DMS 273 treated with DMSO at 0.1 percent for 48 hours (cell line): ENCODE data around the gene OTX2.

Source experiments
- DNase-seq: peaks from one replicate; lab custom pipeline; 2025; lab: John Stamatoyannopoulos, UW

The OTX2 gene

GRCh38 chr14:56810147-56810719, at the start of gene OTX2:
Gene OTX2, minus strand, starts transcription at chr14:56810479. Its CDS starts 5,023 bp downstream, at chr14:56805456.
- no peak for DNase-seq

GRCh38 chr14:56858422-56858821, 48.1 kb upstream of the OTX2 start:
- DNase-seq: no peak

DNA sequence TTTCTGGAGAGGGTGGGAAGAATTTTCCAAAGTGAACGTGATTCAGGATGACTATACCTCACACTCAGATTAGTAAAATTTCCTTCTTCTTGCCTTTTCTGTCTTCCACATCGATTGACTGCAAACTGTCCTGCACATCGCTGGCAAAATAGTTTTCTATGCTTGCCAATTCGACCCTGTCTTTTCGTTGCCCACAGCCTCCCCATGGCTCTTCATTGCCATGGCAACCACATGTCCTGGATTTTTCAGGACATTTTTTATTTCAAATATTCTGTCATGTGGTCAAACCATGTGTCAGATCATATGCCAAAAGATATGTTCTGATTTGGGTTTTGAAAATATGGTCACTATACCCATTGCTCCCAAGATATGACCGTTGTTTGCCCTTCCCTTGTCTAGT, 46.9 kb upstream of the OTX2 start:
- no peak for DNase-seq

- no peak for DNase-seq
Measured at GRCh38 chr14:56855891-56856461, 45.7 kb upstream of the OTX2 start.

GRCh38 chr14:56854325-56854724, 44.0 kb upstream of the OTX2 start:
- DNase-seq: no peak

GRCh38 chr14:56846970-56847930, 37.0 kb upstream of the OTX2 start:
- no peak for DNase-seq

- DNase-seq: no peak
Measured at GRCh38 chr14:56844406-56845002, 34.2 kb upstream of the OTX2 start.

- no peak for DNase-seq
Measured at GRCh38 chr14:56841611-56842010, 31.3 kb upstream of the OTX2 start.

DNA sequence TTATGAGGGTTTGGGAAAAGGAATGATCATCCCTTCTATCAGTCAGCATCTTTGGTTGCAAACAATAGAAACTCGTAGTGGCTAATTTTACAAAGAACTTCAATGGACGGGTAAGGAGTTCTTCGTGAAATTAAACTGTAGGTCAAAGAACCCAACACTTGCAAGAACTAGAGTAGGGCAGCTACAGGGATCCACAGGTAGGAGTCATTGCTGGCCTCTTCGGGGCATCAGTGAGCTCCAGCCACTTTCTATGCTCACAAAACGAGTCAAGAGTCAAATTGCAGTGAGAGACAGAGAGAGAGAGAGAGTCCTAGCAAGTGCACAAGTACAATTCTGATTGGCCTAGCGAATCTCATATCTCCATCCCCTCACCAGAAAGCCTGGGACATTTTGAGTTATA, 29.9 kb upstream of the OTX2 start:
- DNase-seq: no peak

GRCh38 chr14:56829151-56829550, 18.9 kb upstream of the OTX2 start:
- no peak for DNase-seq

GRCh38 chr14:56826214-56826613, 15.9 kb upstream of the OTX2 start:
- DNase-seq: no peak

DNA sequence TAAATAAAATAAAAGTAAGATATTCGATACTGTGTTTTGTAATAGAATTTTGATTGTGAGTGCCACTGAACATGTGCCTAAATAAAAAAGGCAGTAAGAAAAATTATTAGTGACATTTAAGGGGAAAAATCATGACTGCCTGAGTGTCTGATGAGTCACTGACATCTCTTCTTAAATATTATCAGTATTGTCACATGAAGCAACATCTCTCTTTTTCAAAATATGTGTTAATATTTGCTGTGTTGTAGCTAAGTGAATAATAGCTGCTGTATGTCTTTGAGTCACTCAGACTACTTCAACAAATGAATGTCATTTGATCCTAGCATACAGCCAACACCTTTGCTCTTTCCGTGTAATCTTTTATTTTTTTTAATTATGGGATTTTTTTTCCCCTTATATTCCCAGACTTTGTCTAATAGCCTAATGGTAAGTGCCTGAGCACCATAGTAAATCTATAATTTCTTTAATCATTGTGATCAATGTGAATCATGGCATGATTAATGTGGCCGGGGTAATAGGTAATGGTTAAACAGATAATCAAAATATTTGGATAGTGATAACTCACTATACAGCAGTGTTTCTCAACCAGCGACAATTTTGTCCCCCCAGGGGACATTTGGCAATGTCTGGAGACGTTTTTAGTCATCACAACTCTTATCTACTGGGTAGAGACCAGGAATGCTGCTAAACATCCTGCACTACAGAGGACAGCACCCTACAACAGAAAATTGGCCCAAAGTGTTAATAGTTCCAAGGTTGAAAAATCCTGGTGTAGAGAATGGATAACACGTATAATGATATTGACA, 11.7 kb upstream of the OTX2 start:
- DNase-seq: no peak

DNA sequence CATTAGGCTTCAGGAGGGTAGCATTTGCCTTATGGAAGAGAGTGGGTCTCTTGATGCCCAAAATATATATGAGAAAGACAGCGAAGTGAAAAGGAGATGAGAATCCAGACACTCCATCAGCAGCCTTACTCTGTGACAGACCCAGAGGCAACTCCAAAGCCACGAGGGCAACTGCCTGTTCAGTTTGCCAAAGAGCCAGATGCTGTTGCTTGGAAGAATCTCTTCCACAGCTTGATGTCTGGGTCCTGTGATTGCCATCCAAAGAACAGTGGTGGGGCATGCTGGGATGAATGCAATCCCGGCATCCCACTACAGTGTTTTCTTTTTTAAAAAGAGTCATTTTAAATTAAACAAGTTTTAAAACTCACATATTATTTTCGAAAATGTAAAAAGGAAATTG, 10.9 kb upstream of the OTX2 start:
- no peak for DNase-seq

GRCh38 chr14:56817396-56817921, 7.2 kb upstream of the OTX2 start:
- no peak for DNase-seq

DNA sequence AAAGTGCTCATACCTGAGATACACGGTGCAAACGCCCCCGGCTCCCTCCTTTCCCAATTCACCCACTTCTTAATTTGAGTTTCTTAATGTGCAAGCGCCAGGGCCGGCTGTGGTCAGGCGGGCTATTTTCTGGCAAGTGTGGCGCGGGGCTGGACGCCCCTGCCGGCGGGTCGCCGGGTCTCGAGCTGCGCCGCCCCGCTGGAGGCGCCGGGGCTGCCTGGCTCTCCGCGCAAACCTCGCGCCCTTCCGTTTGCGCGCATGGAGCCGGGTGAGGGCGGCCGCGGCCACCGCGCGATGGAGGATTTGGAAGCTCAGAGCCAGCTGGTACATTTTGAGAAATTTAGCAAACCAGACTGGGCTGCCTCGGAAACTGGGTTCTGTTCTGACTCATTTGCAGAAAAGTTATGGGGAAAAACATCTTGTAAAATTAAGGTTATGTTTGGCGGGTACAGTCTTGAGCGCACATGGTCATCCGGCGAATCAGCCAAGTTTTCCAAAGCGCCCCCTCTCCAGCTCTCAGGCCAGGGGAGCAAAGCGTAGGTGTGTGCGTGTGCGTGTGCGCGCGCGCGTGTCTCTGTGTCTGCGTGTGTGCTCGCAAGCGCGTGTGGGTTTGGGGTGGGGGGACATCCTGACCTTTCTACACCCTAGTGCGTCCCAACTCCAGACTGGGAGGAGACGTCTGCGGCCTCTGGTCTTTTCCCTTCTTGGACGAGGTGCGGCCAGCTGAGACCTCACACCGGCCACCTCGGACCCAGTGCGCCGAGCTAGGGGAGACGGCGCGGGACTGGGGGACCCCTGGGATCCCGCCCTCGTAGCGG, 6.5 kb upstream of the OTX2 start:
- DNase-seq: no peak

GRCh38 chr14:56815745-56816144, 5.5 kb upstream of the OTX2 start:
- no peak for DNase-seq

DNA sequence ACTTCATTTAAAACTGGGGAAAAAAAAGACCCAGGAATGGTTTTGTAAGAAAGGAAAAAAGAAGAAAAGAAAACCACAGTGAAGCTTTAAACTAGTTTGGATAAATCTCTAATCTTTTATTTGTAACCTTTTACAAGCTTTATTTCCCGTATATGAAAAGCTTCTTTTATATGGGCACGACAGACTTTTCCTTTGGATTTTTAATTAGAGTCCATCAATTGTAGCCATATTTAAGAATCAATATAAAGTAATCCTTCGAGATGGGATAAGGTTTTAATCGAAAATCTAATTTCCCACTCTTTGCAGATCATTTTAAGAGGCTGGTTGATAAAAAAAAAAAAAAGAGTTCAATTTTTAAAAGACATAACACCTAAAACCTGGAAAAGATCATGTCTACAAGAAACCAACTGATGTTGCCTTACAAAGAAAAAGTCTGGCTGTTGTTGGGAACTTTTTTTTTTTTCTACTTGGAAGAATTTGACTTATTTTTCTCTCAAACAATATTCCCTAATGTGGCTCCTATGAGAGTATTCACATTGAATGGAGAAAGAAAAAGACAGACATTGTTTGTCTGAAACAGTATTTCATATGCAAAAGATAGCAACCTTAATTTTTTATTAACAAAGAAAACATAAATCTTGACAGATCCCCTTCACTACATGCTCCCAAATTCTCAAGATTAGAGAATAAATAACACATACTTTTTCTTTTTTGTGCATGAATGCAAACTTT, 4.9 kb upstream of the OTX2 start:
- no peak for DNase-seq

GRCh38 chr14:56814519-56814959, 4.3 kb upstream of the OTX2 start:
- no peak for DNase-seq

GRCh38 chr14:56813143-56813551, 2.9 kb upstream of the OTX2 start:
- no peak for DNase-seq
